ENCODE measurements around the gene LIX1L. TPM values are rescaled to one million over a fixed set of nuclear protein-coding genes. Genes with fewer than 3 reads are reported as not detected.
A peak's percentile ranks its signal among the peaks of the same experiment; 100 is the strongest.

Gene LIX1L
- total and polyA plus RNA-seq, 10 donors, result 11.0 to 52.9 (median 36.3) TPM

GRCh38 chr1:145886816-145887215 is 71.0 kb downstream of the LIX1L start:
- Histone ChIP-seq H3K9me3 (no peaks in the 10 kb centered on the region), H3K4me1 (peaks cover 6 to 36% (median 24%) of the 10 kb centered on the region in 6 donors), H3K4me3 (no peak overlapping the region), H3K27ac (no peak overlapping the region), H3K36me3 (no peaks in the 10 kb centered on the region), H3K27me3 (replicated peaks in 1 of 7) (peaks cover 0 to 24% (median 0%) of the 10 kb centered on the region in 7 donors)
- intact Hi-C loops (cut with DNase I; ENCODE audit: low total_unique reads), result no loop called here
- WGBS, 5 donors, result 53 to 74% (median 62%) methylated on average over 8 of the region's 8 CpGs
- DNase-seq, result no peak
- TF ChIP-seq POLR2AphosphoS5 (IDR thresholded peaks at IDR 0.05) (no peak), POLR2A (IDR thresholded peaks at IDR 0.05) (no peak), CTCF (IDR thresholded peaks at IDR 0.05 in 8 of 11, conservative IDR thresholded peaks at IDR 0.05 in 3 of 11) (no peak)

- Histone ChIP-seq H3K27ac (peak overlapping the region in 1 of 8 donors; percentile 81), H3K4me3 (peak overlapping the region in 7 of 8 donors; percentile 59 to 87 (median 84))
These were observed 71.4 kb downstream of the LIX1L start for GRCh38 chr1:145886390-145886789.

GRCh38 chr1:145885738-145886287 is 72.0 kb downstream of the LIX1L start, which contains the start of gene ANKRD35:
TSS of gene ANKRD35 (minus strand) at chr1:145885866. CDS start at chr1:145885758, 108 bp downstream.
- WGBS, 5 donors, result 1 to 4% (median 1%) methylated on average over 33 to 36 of the region's 36 CpGs
- peak; percentile 98 for DNase-seq

More at GRCh38 chr1:145886390-145886789, 71.4 kb downstream of the LIX1L start:
- Histone ChIP-seq H3K27me3 (replicated peaks in 1 of 7) (peaks cover 0 to 24% (median 0%) of the 10 kb centered on the region in 7 donors), H3K4me1 (peaks cover 3 to 32% (median 19%) of the 10 kb centered on the region in 6 donors), H3K36me3 (no peaks in the 10 kb centered on the region), H3K9me3 (no peaks in the 10 kb centered on the region)
- intact Hi-C loops (cut with DNase I; ENCODE audit: low total_unique reads), result no loop called here
- TF ChIP-seq POLR2A (IDR thresholded peaks at IDR 0.05) (no peak), CTCF (IDR thresholded peaks at IDR 0.05 in 8 of 11, conservative IDR thresholded peaks at IDR 0.05 in 3 of 11) (no peak), POLR2AphosphoS5 (IDR thresholded peaks at IDR 0.05) (no peak)
- WGBS, 5 donors, result 46 to 53% (median 51%) methylated on average over 11 of the region's 11 CpGs
- no peak for DNase-seq

More at GRCh38 chr1:145885738-145886287, 72.0 kb downstream of the LIX1L start, which contains the start of gene ANKRD35:
- peak in 2 of 3 donors; percentile 37 to 49 for TF ChIP-seq POLR2AphosphoS5 (IDR thresholded peaks at IDR 0.05)
- TF ChIP-seq CTCF (IDR thresholded peaks at IDR 0.05 in 8 of 11, conservative IDR thresholded peaks at IDR 0.05 in 3 of 11), result no peak
- no peak for TF ChIP-seq POLR2A (IDR thresholded peaks at IDR 0.05)
- Histone ChIP-seq H3K36me3 (no peaks in the 10 kb centered on the region), H3K27me3 (replicated peaks in 1 of 7) (peaks cover 0 to 24% (median 0%) of the 10 kb centered on the region in 7 donors), H3K27ac (peak within 1 kb of the TSS in 3 of 8 donors; percentile 36 to 81 (median 58)), H3K4me1 (peaks cover 0 to 27% (median 15%) of the 10 kb centered on the region in 6 donors), H3K9me3 (no peaks in the 10 kb centered on the region), H3K4me3 (peak within 1 kb of the TSS; percentile 59 to 87 (median 84))
- intact Hi-C loops (cut with DNase I; ENCODE audit: low total_unique reads), result no loop called here

Measured in spleen (tissue), 11 donors.